H9 (cell line): ENCODE data around the gene HIP1. TPM values are rescaled to one million over a fixed set of nuclear protein-coding genes. Genes with fewer than 3 reads are reported as not detected.

ENCODE experiments used
- DNase-seq: peaks from one replicate; pipeline ENCODE4 v3.0.0-alpha.2; 2017
- H2AFZ ChIP-seq: one replicate; pipeline ENCODE4 v1.6.1; 2013; ENCODE audit warnings: mild to moderate bottlenecking, low read length, control low read depth, moderate library complexity
- H2AK5ac ChIP-seq: 2 replicates; pipeline ENCODE4 v1.6.1; 2013; ENCODE audit warnings: low read length, control low read depth, mixed read lengths; ENCODE audit not compliant: insufficient read length
- H2BK120ac ChIP-seq: one replicate; pipeline ENCODE4 v1.6.1; 2013; ENCODE audit warnings: low read depth, mild to moderate bottlenecking, low read length, control low read depth, inconsistent platforms; ENCODE audit not compliant: poor library complexity, severe bottlenecking
- H2BK12ac ChIP-seq: 2 replicates; pipeline ENCODE4 v1.6.1; 2013; ENCODE audit warnings: low read length, control low read depth, mixed read lengths, low read depth; ENCODE audit not compliant: insufficient read length
- H2BK15ac ChIP-seq: 2 replicates; pipeline ENCODE4 v1.6.1; 2013; ENCODE audit warnings: low read depth, low read length, control low read depth
- H2BK20ac ChIP-seq: one replicate; pipeline ENCODE4 v1.6.1; 2013; ENCODE audit warnings: low read depth, mild to moderate bottlenecking, low read length, control low read depth, inconsistent platforms; ENCODE audit not compliant: poor library complexity, severe bottlenecking
- H2BK5ac ChIP-seq: 2 replicates; pipeline ENCODE4 v1.6.1; 2013; ENCODE audit warnings: low read length, control low read depth, mixed read lengths; ENCODE audit not compliant: insufficient read length
- H3K14ac ChIP-seq: 2 replicates; pipeline ENCODE4 v1.6.1; 2013; ENCODE audit warnings: low read length, control low read depth; ENCODE audit not compliant: insufficient read depth
- H3K18ac ChIP-seq: 2 replicates; pipeline ENCODE4 v1.6.1; 2013; ENCODE audit warnings: low read depth, mild to moderate bottlenecking, mixed read lengths, low read length, control low read depth; ENCODE audit not compliant: insufficient read length
- H3K23ac ChIP-seq: 2 replicates; pipeline ENCODE4 v1.6.1; 2013; ENCODE audit warnings: low read length, control low read depth, mixed read lengths, low read depth; ENCODE audit not compliant: insufficient read length
- H3K23me2 ChIP-seq: 2 replicates; pipeline ENCODE4 v1.6.1; 2013; ENCODE audit warnings: low read depth, mild to moderate bottlenecking, mixed read lengths, low read length, control low read depth; ENCODE audit not compliant: insufficient read length, poor library complexity, severe bottlenecking
- H3K27ac ChIP-seq: 2 replicates; pipeline ENCODE4 v1.5.1; 2013; ENCODE audit warnings: low read length, control low read depth, mixed read lengths, low read depth; ENCODE audit not compliant: insufficient read length
- H3K27me3 ChIP-seq: 2 replicates; pipeline ENCODE4 v1.6.1; 2013; ENCODE audit warnings: low read length, control low read depth, inconsistent platforms; ENCODE audit not compliant: insufficient read depth
- H3K4ac ChIP-seq: 2 replicates; pipeline ENCODE4 v1.6.1; 2013; ENCODE audit warnings: low read depth, mild to moderate bottlenecking, control low read depth, inconsistent platforms, low read length, moderate library complexity
- H3K4me1 ChIP-seq: 2 replicates; pipeline ENCODE4 v1.6.1; 2013; ENCODE audit warnings: low read length, control low read depth, inconsistent platforms; ENCODE audit not compliant: insufficient read depth
- H3K4me2 ChIP-seq: 2 replicates; pipeline ENCODE4 v1.6.1; 2013; ENCODE audit warnings: low read length, control low read depth, mixed read lengths; ENCODE audit not compliant: insufficient read length, insufficient read depth
- H3K56ac ChIP-seq: 2 replicates; pipeline ENCODE4 v1.6.1; 2013; ENCODE audit warnings: low read depth, mild to moderate bottlenecking, mixed read lengths, low read length, control low read depth; ENCODE audit not compliant: insufficient read length
- H3K79me1 ChIP-seq: 2 replicates; pipeline ENCODE4 v1.6.1; 2013; ENCODE audit warnings: low read depth, mild to moderate bottlenecking, moderate library complexity, low read length, control low read depth, inconsistent platforms; ENCODE audit not compliant: insufficient read depth, poor library complexity, severe bottlenecking
- H3K79me2 ChIP-seq: 2 replicates; pipeline ENCODE4 v1.6.1; 2013; ENCODE audit warnings: low read length, control low read depth, inconsistent platforms; ENCODE audit not compliant: insufficient read depth
- H3K9ac ChIP-seq: 2 replicates; pipeline ENCODE4 v1.6.1; 2013; ENCODE audit warnings: low read length, control low read depth, mixed read lengths; ENCODE audit not compliant: insufficient read length; ENCODE audit errors: extremely low read depth
- H3K9me3 ChIP-seq: one replicate; pipeline ENCODE4 v1.6.1; 2013; ENCODE audit warnings: low read depth, low read length, inconsistent platforms; ENCODE audit not compliant: control insufficient read depth
- H3T11ph ChIP-seq: one replicate; pipeline ENCODE4 v1.6.1; 2013; ENCODE audit warnings: mild to moderate bottlenecking, low read length, control low read depth, inconsistent platforms
- H4K20me1 ChIP-seq: one replicate; pipeline ENCODE4 v1.6.1; 2013; ENCODE audit not compliant: control insufficient read depth, insufficient read length, insufficient read depth
- H4K5ac ChIP-seq: 2 replicates; pipeline ENCODE4 v1.6.1; 2013; ENCODE audit warnings: low read depth, mild to moderate bottlenecking, mixed read lengths, low read length, control low read depth; ENCODE audit not compliant: insufficient read length
- H4K8ac ChIP-seq: replicated peaks from 2 replicates; pipeline ENCODE4 v1.6.1; 2013; ENCODE audit warnings: low read length, control low read depth, mixed read lengths, low read depth; ENCODE audit not compliant: insufficient read length
- H4K91ac ChIP-seq: 2 replicates; pipeline ENCODE4 v1.6.1; 2013; ENCODE audit warnings: low read depth, mild to moderate bottlenecking, moderate library complexity, mixed read lengths, low read length, control low read depth; ENCODE audit not compliant: insufficient read length
- H3K27ac Mint-ChIP-seq, 3 experiments: 2 replicates in 2 of 3; 3 replicates in 1 of 3; pipeline ENCODE4 v1.8.0; 2020 to 2021; ENCODE audit warnings: mixed read lengths in 3 of 3, mild to moderate bottlenecking in 1 of 3, moderate library complexity in 1 of 3
- H3K27me3 Mint-ChIP-seq: 2 replicates; pipeline ENCODE4 v1.8.0; 2021; ENCODE audit warnings: low read depth, mild to moderate bottlenecking, moderate library complexity, mixed read lengths
- H3K36me3 Mint-ChIP-seq, 3 experiments: 2 replicates in 2 of 3; 3 replicates in 1 of 3; pipeline ENCODE4 v1.8.0; 2020 to 2021; ENCODE audit warnings: low read depth in 3 of 3, mixed read lengths in 3 of 3; ENCODE audit not compliant: insufficient read depth in 1 of 3
- H3K4me1 Mint-ChIP-seq, 2 experiments: 2 replicates each; pipeline ENCODE4 v1.8.0; 2020; ENCODE audit warnings: mixed read lengths in 2 of 2
- H3K4me3 Mint-ChIP-seq, 2 experiments: 2 replicates in 1 of 2; 3 replicates in 1 of 2; pipeline ENCODE4 v1.8.0; 2020 to 2021; ENCODE audit warnings: mild to moderate bottlenecking in 2 of 2, mixed read lengths in 2 of 2, moderate library complexity in 1 of 2
- H3K9me3 Mint-ChIP-seq, 2 experiments: 2 replicates in 1 of 2; 3 replicates in 1 of 2; pipeline ENCODE4 v1.8.0; 2020; ENCODE audit warnings: mild to moderate bottlenecking in 2 of 2, mixed read lengths in 2 of 2, moderate library complexity in 1 of 2
- CTCF ChIP-seq: fragments of 200-600 bp; sonication (generic); conservative IDR thresholded peaks from 3 replicates; pipeline ENCODE4 v1.8.0; 2021; ENCODE audit warnings: antibody characterized with exemption, mild to moderate bottlenecking
- WGBS: extraction: QIAGEN DNeasy Blood & Tissue Kit; methylation state at CpG from one replicate; pipeline ENCODE4 v1.1.7; 2013; ENCODE audit warnings: missing lambda C conversion rate, low lambda C conversion rate, mixed read lengths; ENCODE audit not compliant: insufficient read length; ENCODE audit errors: extremely low coverage; 5-methylcytosine and 5-hydroxymethylcytosine counted together
- total RNA-seq: library from RNA; stranded (reverse); gene quantifications from 2 replicates; pipeline ENCODE4 v1.2.1, GENCODE V29; 2021

The HIP1 gene
- total RNA-seq, 1 experiment from 2014 or later: 87.5 TPM

GRCh38 chr7:75599244-75599781 lies 139.4 kb downstream of the HIP1 start:
- H3K23me2 ChIP-seq: no peaks in the 10 kb centered on the region
- Mint-ChIP-seq H3K27ac (peak overlapping the region; percentile 83 to 96 (median 95)), H3K4me3 (peak overlapping the region in 1 of 2 experiments; percentile 58; a peak in 2 of 5 replicates), H3K9me3 (no peaks in the 10 kb centered on the region; a peak in 1 of 5 replicates), H3K27me3 (no peaks in the 10 kb centered on the region; the same call in 1 of the 2 replicates), H3K4me1 (peaks cover 34 to 55% of the 10 kb centered on the region in 2 experiments), H3K36me3 (peaks cover 16 to 53% (median 40%) of the 10 kb centered on the region in 3 experiments; a peak in 6 of 7 replicates)
- H3K4ac ChIP-seq: no peak overlapping the region
- H2BK20ac ChIP-seq: no peak overlapping the region
- H4K8ac ChIP-seq: no peak overlapping the region
- H2AFZ ChIP-seq: no peak overlapping the region
- TF ChIP-seq CTCF: no peak
- no peak overlapping the region for H2BK120ac ChIP-seq
- no peak overlapping the region for H2BK12ac ChIP-seq
- H4K91ac ChIP-seq: no peak overlapping the region
- H3K4me1 ChIP-seq: no peaks in the 10 kb centered on the region
- no peak overlapping the region for H3K14ac ChIP-seq
- no peaks in the 10 kb centered on the region for H3K9me3 ChIP-seq
- no CpG with 5 or more reads among the region's 15 CpGs for WGBS
- H3K23ac ChIP-seq: no peak overlapping the region
- no peaks in the 10 kb centered on the region for H3K79me1 ChIP-seq
- no peak overlapping the region for H2BK15ac ChIP-seq
- H3K27ac ChIP-seq: no peak overlapping the region
- no peaks in the 10 kb centered on the region for H3K27me3 ChIP-seq
- H3T11ph ChIP-seq: no peak overlapping the region
- H3K79me2 ChIP-seq: no peaks in the 10 kb centered on the region
- H3K9ac ChIP-seq: no peak overlapping the region
- H2AK5ac ChIP-seq: no peak overlapping the region
- no peaks in the 10 kb centered on the region for H4K20me1 ChIP-seq
- H2BK5ac ChIP-seq: no peak overlapping the region
- H3K56ac ChIP-seq: no peak overlapping the region
- H3K18ac ChIP-seq: no peak overlapping the region
- peak; percentile 65 for DNase-seq
- H3K4me2 ChIP-seq: no peak overlapping the region
- no peak overlapping the region for H4K5ac ChIP-seq
